GM10266 (cell line): Measurements from ENCODE around the gene NOL4L.

Experiments used
- DNase-seq: peaks from one replicate; pipeline ENCODE4 v3.0.0; 2012; ENCODE audit errors: extremely low spot score
- TF ChIP-seq, protein P1 (sequence below): IDR thresholded peaks from 2 replicates; pipeline ENCODE4 v1.5.1; 2012; ENCODE audit warnings: mild to moderate bottlenecking, low read depth; ENCODE audit not compliant: control insufficient read depth, insufficient read depth; ENCODE audit errors: missing control alignments

The NOL4L gene

GRCh38 chr20:32462900-32463641 is 122.1 kb downstream of the NOL4L start:
- no peak for DNase-seq
- TF ChIP-seq, protein P1, sequence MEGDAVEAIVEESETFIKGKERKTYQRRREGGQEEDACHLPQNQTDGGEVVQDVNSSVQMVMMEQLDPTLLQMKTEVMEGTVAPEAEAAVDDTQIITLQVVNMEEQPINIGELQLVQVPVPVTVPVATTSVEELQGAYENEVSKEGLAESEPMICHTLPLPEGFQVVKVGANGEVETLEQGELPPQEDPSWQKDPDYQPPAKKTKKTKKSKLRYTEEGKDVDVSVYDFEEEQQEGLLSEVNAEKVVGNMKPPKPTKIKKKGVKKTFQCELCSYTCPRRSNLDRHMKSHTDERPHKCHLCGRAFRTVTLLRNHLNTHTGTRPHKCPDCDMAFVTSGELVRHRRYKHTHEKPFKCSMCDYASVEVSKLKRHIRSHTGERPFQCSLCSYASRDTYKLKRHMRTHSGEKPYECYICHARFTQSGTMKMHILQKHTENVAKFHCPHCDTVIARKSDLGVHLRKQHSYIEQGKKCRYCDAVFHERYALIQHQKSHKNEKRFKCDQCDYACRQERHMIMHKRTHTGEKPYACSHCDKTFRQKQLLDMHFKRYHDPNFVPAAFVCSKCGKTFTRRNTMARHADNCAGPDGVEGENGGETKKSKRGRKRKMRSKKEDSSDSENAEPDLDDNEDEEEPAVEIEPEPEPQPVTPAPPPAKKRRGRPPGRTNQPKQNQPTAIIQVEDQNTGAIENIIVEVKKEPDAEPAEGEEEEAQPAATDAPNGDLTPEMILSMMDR = no peak

DNA sequence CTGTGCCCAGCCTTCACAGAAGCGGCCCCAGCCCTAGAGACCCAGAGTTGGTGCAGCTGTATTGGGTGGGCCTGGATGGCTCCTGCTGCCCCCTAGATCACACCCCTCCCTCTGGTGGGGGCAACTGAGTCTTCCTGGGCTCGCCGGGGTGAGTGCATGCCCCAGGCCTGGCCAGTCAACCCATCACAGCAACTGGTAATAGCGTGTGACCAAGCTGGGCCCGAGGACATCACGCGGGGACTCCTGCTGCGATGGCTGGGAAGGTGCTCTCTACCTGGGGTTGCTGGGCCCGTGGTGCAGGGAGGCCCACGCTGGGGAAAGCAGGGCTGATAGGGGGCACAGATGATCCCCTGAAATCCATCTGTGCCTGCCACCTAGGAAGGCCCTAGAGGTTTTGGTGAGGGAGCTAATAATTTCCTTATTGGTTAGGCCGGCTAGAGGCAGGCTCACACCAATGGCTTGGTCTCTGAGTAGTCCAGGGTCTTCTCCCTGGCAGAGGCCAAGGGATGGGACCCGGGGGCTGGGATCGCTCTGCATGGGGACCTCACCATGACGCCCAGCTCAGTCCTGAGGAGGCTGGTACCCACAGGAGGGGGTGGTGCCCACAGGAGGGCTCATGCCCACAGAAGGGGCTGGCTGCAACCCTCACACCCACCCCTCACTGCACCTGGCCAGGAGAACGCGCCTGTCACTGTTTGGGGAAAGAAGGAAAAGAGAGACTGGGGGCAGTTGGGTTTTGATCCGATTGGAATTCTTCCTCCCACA is 123.1 kb downstream of the NOL4L start:
- TF ChIP-seq, protein P1 = no peak
- DNase-seq = no peak

DNA sequence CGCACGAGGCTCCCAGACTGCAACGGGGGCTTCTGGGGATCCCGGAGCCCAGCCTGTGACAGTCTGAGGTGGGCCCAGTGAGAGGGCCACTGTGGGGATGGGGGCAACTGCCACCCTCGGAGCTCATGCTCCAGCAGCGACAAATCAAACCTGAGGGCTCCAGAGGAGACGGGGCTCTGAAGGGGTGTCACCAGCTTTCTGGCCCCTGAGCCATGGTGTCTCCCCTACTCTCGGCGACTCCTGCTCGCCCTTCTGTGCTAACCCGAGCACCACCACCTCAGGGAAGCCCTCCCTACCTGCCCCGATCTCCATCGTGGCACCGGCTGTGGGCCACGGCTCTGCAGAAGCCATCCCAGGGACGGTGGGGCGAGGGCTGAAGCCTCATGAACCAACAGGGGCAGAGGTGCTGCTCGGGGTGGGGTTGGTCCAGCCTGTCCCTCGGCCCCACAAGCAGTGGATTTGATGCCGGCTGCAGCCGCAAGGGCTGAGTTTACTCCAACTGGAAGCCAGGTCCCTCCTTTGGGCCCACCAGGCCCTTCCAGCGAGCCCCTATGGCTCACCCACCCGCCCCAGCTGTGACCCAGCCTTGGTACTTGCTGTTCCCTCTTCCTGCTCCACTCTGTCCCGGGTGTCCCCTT is 124.3 kb downstream of the NOL4L start:
- no peak for DNase-seq
- TF ChIP-seq, protein P1 = no peak

DNA sequence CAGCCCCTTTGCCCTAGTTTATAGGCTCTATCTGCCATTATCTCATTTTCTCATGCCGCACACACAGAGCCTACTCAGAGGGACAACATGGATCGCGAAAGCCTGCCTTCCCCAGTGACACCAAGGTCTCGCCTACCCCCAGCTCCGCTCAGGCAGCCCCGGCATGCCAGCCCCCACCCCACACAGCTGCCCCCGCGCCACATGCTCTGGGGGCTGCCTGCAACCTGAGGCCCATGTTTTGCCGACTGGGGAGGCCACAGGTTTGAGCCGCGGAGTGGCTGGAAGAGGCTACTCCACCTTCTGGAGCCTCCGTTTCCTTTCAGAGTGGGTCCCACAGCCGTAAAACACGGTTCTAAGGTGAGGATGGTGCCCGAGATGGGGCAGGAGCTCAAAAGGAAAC is 124.9 kb downstream of the NOL4L start:
- TF ChIP-seq, protein P1 = no peak
- no peak for DNase-seq

GRCh38 chr20:32458837-32459220 is 126.3 kb downstream of the NOL4L start:
- TF ChIP-seq, protein P1 = no peak
- DNase-seq = no peak

DNA sequence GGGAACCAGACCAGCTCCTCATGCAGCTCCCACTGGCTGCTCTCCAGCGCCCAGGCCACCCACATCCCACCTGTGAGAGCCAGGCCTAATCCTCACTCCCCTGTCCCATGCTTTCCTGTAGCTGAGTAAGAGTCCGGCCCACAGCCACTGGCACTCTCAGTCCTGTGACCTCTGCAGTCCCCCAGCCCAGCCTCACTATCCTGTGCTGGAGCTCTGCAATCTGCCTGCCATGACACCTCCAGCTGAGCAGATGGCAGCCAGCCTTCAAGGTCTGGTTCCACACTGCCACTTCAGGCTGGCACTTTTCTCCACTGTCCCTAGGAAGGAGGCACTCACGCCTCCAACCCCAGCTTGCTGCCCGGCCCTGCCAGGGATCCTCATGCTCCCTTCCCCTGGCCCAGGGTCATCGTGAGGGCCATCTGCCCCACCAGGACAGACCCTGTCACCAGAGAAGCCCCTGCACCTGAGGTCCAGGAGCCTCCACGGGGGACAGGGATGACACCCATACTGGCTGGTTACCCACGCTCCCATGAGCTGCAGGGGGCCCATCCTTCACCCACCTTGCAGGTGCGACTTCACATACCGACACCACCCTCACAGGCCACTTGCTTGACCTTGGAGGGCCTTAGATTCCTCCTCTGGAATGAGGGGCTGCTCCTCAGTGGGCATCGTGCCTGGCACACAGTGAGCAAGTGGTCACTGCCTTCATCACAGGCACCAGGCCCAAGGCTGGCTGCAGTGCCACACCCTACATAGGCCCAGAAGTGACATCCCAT is 126.9 kb downstream of the NOL4L start:
- TF ChIP-seq, protein P1 = no peak
- no peak for DNase-seq
